Keratinocyte (primary cell): ENCODE data around the gene ARPC5L. TPM values are rescaled to one million over a fixed set of nuclear protein-coding genes. Genes with fewer than 3 reads are reported as not detected.

ENCODE experiments used
- DNase-seq: peaks from one replicate; pipeline ENCODE4 v3.0.0-alpha.2; 2011; ENCODE audit warnings: low read depth, missing footprints, low spot score
- FAIRE-seq: peaks from 2 replicates; lab custom pipeline; 2011; peaks lifted over from hg19 to GRCh38; lab: Jason Lieb, UNC
- H2AFZ ChIP-seq: 2 replicates; pipeline ENCODE4 v1.6.0; 2012; ENCODE audit warnings: low read length, control low read depth, inconsistent platforms; ENCODE audit not compliant: control insufficient read depth
- H3K27ac ChIP-seq: 2 replicates; pipeline ENCODE4 v1.5.1; 2011; ENCODE audit warnings: low read length; ENCODE audit not compliant: control insufficient read depth, insufficient read depth
- H3K27me3 ChIP-seq: 3 replicates; pipeline ENCODE4 v1.6.0; 2011; ENCODE audit warnings: low read length; ENCODE audit not compliant: control insufficient read depth, insufficient read depth; ENCODE audit errors: extremely low read depth
- H3K36me3 ChIP-seq, 2 experiments: 2 replicates in 1 of 2; 3 replicates in 1 of 2; pipeline ENCODE4 v1.5.1; 2011; ENCODE audit warnings: low read length in 2 of 2, mild to moderate bottlenecking in 1 of 2; ENCODE audit not compliant: control insufficient read depth in 2 of 2, insufficient read depth in 2 of 2; ENCODE audit errors: extremely low read depth in 1 of 2
- H3K4me1 ChIP-seq: 3 replicates; pipeline ENCODE4 v1.5.1; 2011; ENCODE audit warnings: low read length; ENCODE audit not compliant: control insufficient read depth, insufficient read depth; ENCODE audit errors: extremely low read depth
- H3K4me2 ChIP-seq: 3 replicates; pipeline ENCODE4 v1.6.0; 2011; ENCODE audit warnings: low read depth, low read length; ENCODE audit not compliant: control insufficient read depth, insufficient read depth; ENCODE audit errors: extremely low read depth
- H3K4me3 ChIP-seq, 3 experiments: fragments of 200-600 bp in 1 of 3; sonication (generic) in 1 of 3; 2 replicates in 2 of 3; 3 replicates in 1 of 3; pipeline ENCODE4 v1.5.1; 2011 to 2016; ENCODE audit warnings: low read length in 3 of 3, mild to moderate bottlenecking in 3 of 3, control low read depth in 2 of 3, inconsistent platforms in 1 of 3, low read depth in 1 of 3, mixed read lengths in 1 of 3, mixed run types in 1 of 3, moderate library complexity in 1 of 3; ENCODE audit not compliant: control insufficient read depth in 2 of 3, insufficient read depth in 2 of 3; ENCODE audit errors: extremely low read depth in 1 of 3
- H3K79me2 ChIP-seq: 2 replicates; pipeline ENCODE4 v1.6.0; 2012; ENCODE audit warnings: low read length; ENCODE audit not compliant: control insufficient read depth, insufficient read depth
- H3K9ac ChIP-seq: 3 replicates; pipeline ENCODE4 v1.6.0; 2011; ENCODE audit warnings: low read length; ENCODE audit not compliant: control insufficient read depth, insufficient read depth; ENCODE audit errors: extremely low read depth
- H3K9me1 ChIP-seq: 3 replicates; pipeline ENCODE4 v1.6.0; 2011; ENCODE audit warnings: low read length; ENCODE audit not compliant: control insufficient read depth, insufficient read depth; ENCODE audit errors: extremely low read depth
- H3K9me3 ChIP-seq: 2 replicates; pipeline ENCODE4 v1.5.1; 2012; ENCODE audit warnings: low read depth, low read length; ENCODE audit not compliant: control insufficient read depth
- H4K20me1 ChIP-seq: 3 replicates; pipeline ENCODE4 v1.6.0; 2011; ENCODE audit warnings: low read length; ENCODE audit not compliant: control insufficient read depth, insufficient read depth; ENCODE audit errors: extremely low read depth
- EZH2 ChIP-seq: IDR thresholded peaks from one replicate; pipeline ENCODE4 v1.6.1; 2012; ENCODE audit warnings: inconsistent platforms, mild to moderate bottlenecking, low read length, moderate library complexity
- dilution Hi-C: fragments of 300-500 bp; cut with MboI; formaldehyde crosslinking; loops from one replicate; pipeline ENCODE4 v1.7.0; 2020; ENCODE audit warnings: low sequenced_read_pairs; ENCODE audit not compliant: extremely low pct_ligation_motif_present
- polyA plus RNA-seq, 5 experiments: library from polyadenylated mRNA; depleted of rRNA in 3 of 5; stranded (reverse) in 3 of 5; stranded (forward) in 1 of 5; unstranded in 1 of 5; fragments of >200 nt; gene quantifications; 1 replicate in 1 of 5; 2 replicates in 3 of 5; 3 replicates in 1 of 5; pipeline versions ENCODE4 v1.2.1 to v1.2.3, GENCODE V29; 2011 to 2012; ENCODE audit warnings: missing spikeins in 2 of 5, low read depth in 1 of 5, low replicate concordance in 1 of 5
- TF ChIP-seq, protein P1 (sequence below), 3 experiments: IDR thresholded peaks in 1 of 3; conservative IDR thresholded peaks in 1 of 3; optimal IDR thresholded peaks in 1 of 3; 2 replicates in 2 of 3; 3 replicates in 1 of 3; pipeline versions ENCODE3 to v1.5.1; 2011; ENCODE audit warnings: low read length in 3 of 3, mild to moderate bottlenecking in 3 of 3, moderate library complexity in 2 of 3, control low read depth in 1 of 3, inconsistent platforms in 1 of 3; ENCODE audit not compliant: insufficient read depth in 2 of 3; ENCODE audit errors: extremely low read depth in 1 of 3

The ARPC5L gene
- polyA plus RNA-seq, 1 donor (not counting 4 experiments of a cell fraction or from before 2014, with no cell fraction given), result 102 TPM

DNA sequence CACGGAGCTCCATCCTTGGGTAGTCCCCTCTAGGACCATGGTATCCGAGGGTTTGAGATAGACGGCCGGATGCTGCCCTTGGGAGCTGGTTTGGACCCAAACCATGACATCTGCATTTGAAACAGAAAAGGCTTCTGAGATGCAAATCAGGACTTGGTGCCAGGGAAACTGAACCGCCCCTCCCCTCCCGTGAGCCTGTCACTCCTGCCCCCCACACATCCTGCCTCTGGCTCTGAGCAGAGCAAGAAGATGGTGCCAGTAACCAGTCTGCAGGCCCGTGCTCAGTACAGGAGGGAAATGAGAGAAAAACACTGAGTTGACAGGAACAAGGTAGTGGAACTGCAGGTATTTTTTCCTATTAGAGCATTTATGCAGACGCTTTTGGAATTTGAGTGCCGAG lies 18.6 kb downstream of the ARPC5L start:
- peaks cover 21 to 37% of the 10 kb centered on the region in 2 experiments for H3K36me3 ChIP-seq
- DNase-seq, result no peak
- H3K9ac ChIP-seq, result no peak overlapping the region
- H3K27me3 ChIP-seq, result no peaks in the 10 kb centered on the region
- no peak overlapping the region for H2AFZ ChIP-seq
- no peak for FAIRE-seq
- H3K4me1 ChIP-seq, result no peaks in the 10 kb centered on the region
- H3K79me2 ChIP-seq, result peaks cover 10% of the 10 kb centered on the region
- H3K9me3 ChIP-seq, result no peaks in the 10 kb centered on the region
- H3K9me1 ChIP-seq, result no peaks in the 10 kb centered on the region
- no peak overlapping the region for H3K4me2 ChIP-seq
- no peak for TF ChIP-seq EZH2
- TF ChIP-seq, protein P1, sequence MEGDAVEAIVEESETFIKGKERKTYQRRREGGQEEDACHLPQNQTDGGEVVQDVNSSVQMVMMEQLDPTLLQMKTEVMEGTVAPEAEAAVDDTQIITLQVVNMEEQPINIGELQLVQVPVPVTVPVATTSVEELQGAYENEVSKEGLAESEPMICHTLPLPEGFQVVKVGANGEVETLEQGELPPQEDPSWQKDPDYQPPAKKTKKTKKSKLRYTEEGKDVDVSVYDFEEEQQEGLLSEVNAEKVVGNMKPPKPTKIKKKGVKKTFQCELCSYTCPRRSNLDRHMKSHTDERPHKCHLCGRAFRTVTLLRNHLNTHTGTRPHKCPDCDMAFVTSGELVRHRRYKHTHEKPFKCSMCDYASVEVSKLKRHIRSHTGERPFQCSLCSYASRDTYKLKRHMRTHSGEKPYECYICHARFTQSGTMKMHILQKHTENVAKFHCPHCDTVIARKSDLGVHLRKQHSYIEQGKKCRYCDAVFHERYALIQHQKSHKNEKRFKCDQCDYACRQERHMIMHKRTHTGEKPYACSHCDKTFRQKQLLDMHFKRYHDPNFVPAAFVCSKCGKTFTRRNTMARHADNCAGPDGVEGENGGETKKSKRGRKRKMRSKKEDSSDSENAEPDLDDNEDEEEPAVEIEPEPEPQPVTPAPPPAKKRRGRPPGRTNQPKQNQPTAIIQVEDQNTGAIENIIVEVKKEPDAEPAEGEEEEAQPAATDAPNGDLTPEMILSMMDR (optimal IDR thresholded peaks at IDR 0.05 in 1 of 3, IDR thresholded peaks at IDR 0.05 in 1 of 3, conservative IDR thresholded peaks at IDR 0.05 in 1 of 3; ENCODE audit: extremely low read depth in 1 of 3, insufficient read depth in 2 of 3, low read length in 3 of 3), result no peak
- H3K27ac ChIP-seq, result no peak overlapping the region
- no peak overlapping the region for H3K4me3 ChIP-seq
- peaks cover 5% of the 10 kb centered on the region for H4K20me1 ChIP-seq
- dilution Hi-C loops, result no loop called here

DNA sequence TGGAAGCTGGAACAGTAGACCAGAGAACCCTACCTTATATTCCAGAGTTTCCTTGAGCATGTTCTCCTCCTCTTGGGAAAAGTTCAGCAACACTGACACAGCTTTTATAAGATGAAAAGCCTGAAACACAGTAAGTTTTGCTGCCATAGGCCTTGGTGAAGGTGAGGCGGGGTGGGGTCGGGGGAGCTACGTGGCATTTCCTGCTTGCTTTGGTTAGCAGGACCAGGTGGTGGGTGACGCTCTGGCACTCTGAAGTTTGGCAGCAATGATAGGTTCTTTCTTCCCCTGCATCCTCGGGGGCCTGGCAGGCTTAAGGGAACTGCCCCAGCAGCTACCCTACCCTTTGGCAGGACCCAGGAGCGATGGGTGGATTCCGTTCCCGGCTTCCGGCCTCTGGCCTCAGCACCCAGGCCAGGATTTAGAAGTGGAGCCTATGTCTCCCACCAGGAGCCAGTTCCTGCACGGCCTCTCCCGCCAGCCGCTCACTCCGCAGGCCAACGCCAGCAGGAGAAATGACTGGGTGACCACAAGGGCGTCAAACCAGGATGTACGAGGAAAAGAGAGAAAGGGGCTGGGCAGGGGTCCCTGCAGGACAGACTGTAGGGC lies 19.3 kb downstream of the ARPC5L start:
- TF ChIP-seq, protein P1 (optimal IDR thresholded peaks at IDR 0.05 in 1 of 3, IDR thresholded peaks at IDR 0.05 in 1 of 3, conservative IDR thresholded peaks at IDR 0.05 in 1 of 3; ENCODE audit: extremely low read depth in 1 of 3, insufficient read depth in 2 of 3, low read length in 3 of 3), result no peak
- Histone ChIP-seq H4K20me1 (peaks cover 4% of the 10 kb centered on the region), H3K4me2 (no peak overlapping the region), H3K27ac (no peak overlapping the region), H3K27me3 (no peaks in the 10 kb centered on the region), H3K9ac (no peak overlapping the region), H3K4me1 (no peaks in the 10 kb centered on the region), H3K9me3 (no peaks in the 10 kb centered on the region), H3K79me2 (peaks cover 5% of the 10 kb centered on the region), H3K9me1 (no peaks in the 10 kb centered on the region), H3K36me3 (peaks cover 20 to 30% of the 10 kb centered on the region in 2 experiments), H3K4me3 (no peak overlapping the region), H2AFZ (no peak overlapping the region)
- DNase-seq (no peak), FAIRE-seq (no peak)
- dilution Hi-C loops, result no loop called here
